HL-60 (cell line): ENCODE data around the gene OR8B4.
"Not testable (repeated sequence)": the region's sequence is repeated elsewhere in the genome, so short reads cannot be mapped to it uniquely, and the experiment has no call there.

Experiments
- DNase-seq, 2 experiments: peaks; one replicate each; pipeline ENCODE4 v3.0.0-alpha.2; 2010 to 2020; ENCODE audit warnings: low read depth in 1 of 2, low spot score in 1 of 2
- H3K27ac ChIP-seq: fragments of 250-450 bp; sonication (Bioruptor Pico); replicated peaks from 2 replicates; pipeline ENCODE4 v1.5.1; 2020; ENCODE audit warnings: mild to moderate bottlenecking, moderate library complexity
- H3K27me3 ChIP-seq: fragments of 250-450 bp; sonication (Bioruptor Pico); 2 replicates; pipeline ENCODE4 v1.5.1; 2021; ENCODE audit warnings: mild to moderate bottlenecking, moderate library complexity; ENCODE audit not compliant: insufficient read depth, poor library complexity, severe bottlenecking
- H3K4me3 ChIP-seq: replicated peaks from 2 replicates; pipeline ENCODE4 v1.5.1; 2011; ENCODE audit warnings: mild to moderate bottlenecking, control low read depth, low read length; ENCODE audit not compliant: insufficient read depth
- GABPA ChIP-seq: IDR thresholded peaks from 2 replicates; pipeline ENCODE4 v1.6.1; 2012; ENCODE audit warnings: low read depth
- POLR2AphosphoS5 ChIP-seq: IDR thresholded peaks from 2 replicates; pipeline ENCODE4 v1.6.1; 2012; ENCODE audit warnings: low read depth
- SPI1 ChIP-seq: IDR thresholded peaks from 2 replicates; pipeline ENCODE4 v1.6.1; 2012; ENCODE audit warnings: low read depth, mild to moderate bottlenecking, borderline replicate concordance
- TF ChIP-seq, protein P1 (sequence below): IDR thresholded peaks from one replicate; pipeline ENCODE4 v1.5.1; 2011; ENCODE audit warnings: low read length, control low read depth, inconsistent platforms; ENCODE audit not compliant: insufficient read depth
- TF ChIP-seq, protein P2 (sequence below): IDR thresholded peaks from 2 replicates; pipeline ENCODE4 v1.6.1; 2012; ENCODE audit warnings: low read depth; ENCODE audit not compliant: insufficient replicate concordance

OR8B4 gene

DNA sequence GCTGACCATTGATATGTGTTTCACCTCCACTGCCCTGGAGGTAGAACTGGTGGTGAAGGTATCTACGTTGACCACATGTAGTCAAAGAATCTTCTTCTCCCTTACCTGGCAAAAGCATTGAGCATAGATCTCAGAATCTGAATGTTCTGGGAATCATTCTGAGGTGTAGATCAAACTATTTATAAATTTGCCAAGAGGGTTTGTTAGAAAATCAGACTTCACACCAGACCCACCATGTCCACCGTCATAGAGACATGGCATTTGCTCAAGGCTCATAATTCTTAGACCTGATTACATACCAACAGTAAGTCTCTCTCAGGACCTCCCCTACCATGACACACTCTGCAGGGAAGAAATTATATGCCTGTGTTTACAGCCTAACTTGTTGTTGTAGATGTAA, 40.3 kb downstream of the OR8B4 start, which contains the start of gene OR8B2:
TSS of gene OR8B2 (minus strand) at position 101 of the 400 bp plus-strand sequence. CDS start 1,156 bp downstream, outside the sequence.
- DNase-seq, result no peak
- H3K27ac ChIP-seq, result no peak within 1 kb of the TSS
- no peak within 1 kb of the TSS for H3K4me3 ChIP-seq
- TF ChIP-seq, protein P1, sequence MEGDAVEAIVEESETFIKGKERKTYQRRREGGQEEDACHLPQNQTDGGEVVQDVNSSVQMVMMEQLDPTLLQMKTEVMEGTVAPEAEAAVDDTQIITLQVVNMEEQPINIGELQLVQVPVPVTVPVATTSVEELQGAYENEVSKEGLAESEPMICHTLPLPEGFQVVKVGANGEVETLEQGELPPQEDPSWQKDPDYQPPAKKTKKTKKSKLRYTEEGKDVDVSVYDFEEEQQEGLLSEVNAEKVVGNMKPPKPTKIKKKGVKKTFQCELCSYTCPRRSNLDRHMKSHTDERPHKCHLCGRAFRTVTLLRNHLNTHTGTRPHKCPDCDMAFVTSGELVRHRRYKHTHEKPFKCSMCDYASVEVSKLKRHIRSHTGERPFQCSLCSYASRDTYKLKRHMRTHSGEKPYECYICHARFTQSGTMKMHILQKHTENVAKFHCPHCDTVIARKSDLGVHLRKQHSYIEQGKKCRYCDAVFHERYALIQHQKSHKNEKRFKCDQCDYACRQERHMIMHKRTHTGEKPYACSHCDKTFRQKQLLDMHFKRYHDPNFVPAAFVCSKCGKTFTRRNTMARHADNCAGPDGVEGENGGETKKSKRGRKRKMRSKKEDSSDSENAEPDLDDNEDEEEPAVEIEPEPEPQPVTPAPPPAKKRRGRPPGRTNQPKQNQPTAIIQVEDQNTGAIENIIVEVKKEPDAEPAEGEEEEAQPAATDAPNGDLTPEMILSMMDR, result no peak
- no peak for TF ChIP-seq GABPA
- TF ChIP-seq POLR2AphosphoS5, result no peak
- TF ChIP-seq, protein P2, sequence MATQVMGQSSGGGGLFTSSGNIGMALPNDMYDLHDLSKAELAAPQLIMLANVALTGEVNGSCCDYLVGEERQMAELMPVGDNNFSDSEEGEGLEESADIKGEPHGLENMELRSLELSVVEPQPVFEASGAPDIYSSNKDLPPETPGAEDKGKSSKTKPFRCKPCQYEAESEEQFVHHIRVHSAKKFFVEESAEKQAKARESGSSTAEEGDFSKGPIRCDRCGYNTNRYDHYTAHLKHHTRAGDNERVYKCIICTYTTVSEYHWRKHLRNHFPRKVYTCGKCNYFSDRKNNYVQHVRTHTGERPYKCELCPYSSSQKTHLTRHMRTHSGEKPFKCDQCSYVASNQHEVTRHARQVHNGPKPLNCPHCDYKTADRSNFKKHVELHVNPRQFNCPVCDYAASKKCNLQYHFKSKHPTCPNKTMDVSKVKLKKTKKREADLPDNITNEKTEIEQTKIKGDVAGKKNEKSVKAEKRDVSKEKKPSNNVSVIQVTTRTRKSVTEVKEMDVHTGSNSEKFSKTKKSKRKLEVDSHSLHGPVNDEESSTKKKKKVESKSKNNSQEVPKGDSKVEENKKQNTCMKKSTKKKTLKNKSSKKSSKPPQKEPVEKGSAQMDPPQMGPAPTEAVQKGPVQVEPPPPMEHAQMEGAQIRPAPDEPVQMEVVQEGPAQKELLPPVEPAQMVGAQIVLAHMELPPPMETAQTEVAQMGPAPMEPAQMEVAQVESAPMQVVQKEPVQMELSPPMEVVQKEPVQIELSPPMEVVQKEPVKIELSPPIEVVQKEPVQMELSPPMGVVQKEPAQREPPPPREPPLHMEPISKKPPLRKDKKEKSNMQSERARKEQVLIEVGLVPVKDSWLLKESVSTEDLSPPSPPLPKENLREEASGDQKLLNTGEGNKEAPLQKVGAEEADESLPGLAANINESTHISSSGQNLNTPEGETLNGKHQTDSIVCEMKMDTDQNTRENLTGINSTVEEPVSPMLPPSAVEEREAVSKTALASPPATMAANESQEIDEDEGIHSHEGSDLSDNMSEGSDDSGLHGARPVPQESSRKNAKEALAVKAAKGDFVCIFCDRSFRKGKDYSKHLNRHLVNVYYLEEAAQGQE, result no peak
- no peak for TF ChIP-seq SPI1
- no peaks in the 10 kb centered on the region for H3K27me3 ChIP-seq

DNA sequence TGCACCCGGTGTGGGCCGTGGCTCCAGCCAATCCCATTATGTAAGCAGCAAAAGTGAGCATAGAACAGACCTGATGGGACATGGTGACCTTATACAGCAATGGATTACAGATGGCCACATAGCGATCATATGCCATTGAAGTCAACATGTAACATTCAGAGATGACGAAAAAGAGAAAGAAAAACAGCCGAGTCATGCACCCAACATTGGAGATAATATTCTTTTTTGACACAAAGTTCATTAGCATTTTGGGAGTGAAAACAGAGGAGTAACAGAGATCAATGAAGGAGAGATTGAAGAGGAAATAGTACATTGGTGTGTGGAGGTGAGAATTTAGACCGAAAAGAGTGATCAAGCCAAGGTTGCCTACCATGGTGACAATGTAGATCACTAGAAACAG, 41.8 kb downstream of the OR8B4 start:
- not testable (repeated sequence) for H3K27me3 ChIP-seq, H3K27ac ChIP-seq, H3K4me3 ChIP-seq, DNase-seq

DNA sequence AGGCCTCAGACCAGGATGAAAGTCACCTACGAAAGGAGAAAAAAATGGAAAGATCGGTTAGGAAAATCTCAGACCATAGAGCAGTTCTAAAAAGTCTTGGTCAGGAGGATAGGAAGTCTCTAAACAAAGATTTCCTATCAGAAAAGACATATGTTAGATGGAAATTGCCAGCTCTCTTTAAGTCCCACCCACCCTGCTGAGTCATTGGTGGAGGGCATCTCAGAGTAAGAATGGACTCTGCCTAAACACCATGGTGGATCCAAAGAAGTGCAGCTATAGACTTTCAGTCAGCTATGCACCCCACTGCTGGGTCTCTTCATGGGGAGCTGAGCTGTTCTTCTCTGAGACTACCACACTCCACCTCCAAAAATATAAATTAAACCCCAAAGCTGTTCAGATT, 44.1 kb downstream of the OR8B4 start:
- no peak overlapping the region for H3K27ac ChIP-seq
- DNase-seq, result no peak
- no peak overlapping the region for H3K4me3 ChIP-seq
- H3K27me3 ChIP-seq, result no peaks in the 10 kb centered on the region
- TF ChIP-seq GABPA, result no peak
- no peak for TF ChIP-seq SPI1
- TF ChIP-seq, protein P2, result no peak
- TF ChIP-seq, protein P1, result no peak
- TF ChIP-seq POLR2AphosphoS5, result no peak

DNA sequence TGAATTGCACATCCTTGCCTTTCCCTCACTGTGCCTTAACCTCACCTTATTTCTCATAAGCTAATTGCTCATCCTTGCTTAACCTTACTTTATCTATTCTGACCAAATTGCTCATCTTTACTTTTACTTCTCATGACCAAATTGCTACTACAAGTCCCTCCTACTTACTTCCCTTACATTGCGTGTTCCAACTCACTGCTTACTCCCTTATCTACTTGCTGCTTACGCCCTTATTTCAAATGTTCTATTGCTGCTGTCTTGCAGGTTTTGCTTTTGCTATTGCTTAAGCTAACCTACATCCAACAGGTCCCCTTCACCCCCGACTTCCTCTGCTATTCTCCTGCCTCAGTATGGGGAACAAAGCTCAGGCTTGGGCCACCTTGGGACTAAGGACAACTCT, 48.4 kb downstream of the OR8B4 start:
- H3K27ac ChIP-seq, result no peak overlapping the region
- no peak overlapping the region for H3K4me3 ChIP-seq
- H3K27me3 ChIP-seq, result no peaks in the 10 kb centered on the region
- TF ChIP-seq SPI1 (no peak), GABPA (no peak), POLR2AphosphoS5 (no peak)
- TF ChIP-seq, protein P2, result no peak
- TF ChIP-seq, protein P1, result no peak
- DNase-seq, result no peak
